AG09309 (cell line): Measurements from ENCODE around the gene CRYBG1.

Source experiments
- DNase-seq: peaks from one replicate; pipeline ENCODE4 v3.0.0-alpha.2; 2010; ENCODE audit warnings: low read depth
- H3K4me3 ChIP-seq: 2 replicates; pipeline ENCODE4 v1.5.1; 2011; ENCODE audit warnings: mild to moderate bottlenecking, low read depth, low read length, moderate library complexity; ENCODE audit not compliant: control insufficient read depth
- TF ChIP-seq, protein P1 (sequence below): IDR thresholded peaks from 2 replicates; pipeline ENCODE4 v1.5.1; 2011; ENCODE audit warnings: mild to moderate bottlenecking, low read depth, low read length, inconsistent platforms; ENCODE audit not compliant: insufficient read depth, control insufficient read depth; ENCODE audit errors: missing control alignments

Gene CRYBG1

DNA sequence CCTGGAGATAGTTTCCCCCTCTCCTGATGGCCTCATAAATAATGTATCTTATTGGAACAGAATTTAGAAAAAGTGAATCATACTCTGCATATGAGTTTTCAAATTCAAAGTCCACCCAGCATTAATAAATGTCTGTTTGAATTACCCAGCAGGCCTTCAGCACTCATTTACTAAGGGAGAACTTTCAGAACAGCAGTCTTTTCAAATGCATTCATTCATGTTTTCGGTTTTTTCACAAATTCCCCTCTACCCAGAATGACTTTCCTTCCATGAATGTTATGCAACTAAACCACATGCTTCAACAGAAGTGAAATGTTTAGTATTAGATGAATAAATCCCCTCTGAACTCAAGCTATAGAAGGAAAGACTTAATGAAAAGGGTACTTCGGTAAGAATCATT, 176.3 kb downstream of the CRYBG1 start:
- TF ChIP-seq, protein P1, sequence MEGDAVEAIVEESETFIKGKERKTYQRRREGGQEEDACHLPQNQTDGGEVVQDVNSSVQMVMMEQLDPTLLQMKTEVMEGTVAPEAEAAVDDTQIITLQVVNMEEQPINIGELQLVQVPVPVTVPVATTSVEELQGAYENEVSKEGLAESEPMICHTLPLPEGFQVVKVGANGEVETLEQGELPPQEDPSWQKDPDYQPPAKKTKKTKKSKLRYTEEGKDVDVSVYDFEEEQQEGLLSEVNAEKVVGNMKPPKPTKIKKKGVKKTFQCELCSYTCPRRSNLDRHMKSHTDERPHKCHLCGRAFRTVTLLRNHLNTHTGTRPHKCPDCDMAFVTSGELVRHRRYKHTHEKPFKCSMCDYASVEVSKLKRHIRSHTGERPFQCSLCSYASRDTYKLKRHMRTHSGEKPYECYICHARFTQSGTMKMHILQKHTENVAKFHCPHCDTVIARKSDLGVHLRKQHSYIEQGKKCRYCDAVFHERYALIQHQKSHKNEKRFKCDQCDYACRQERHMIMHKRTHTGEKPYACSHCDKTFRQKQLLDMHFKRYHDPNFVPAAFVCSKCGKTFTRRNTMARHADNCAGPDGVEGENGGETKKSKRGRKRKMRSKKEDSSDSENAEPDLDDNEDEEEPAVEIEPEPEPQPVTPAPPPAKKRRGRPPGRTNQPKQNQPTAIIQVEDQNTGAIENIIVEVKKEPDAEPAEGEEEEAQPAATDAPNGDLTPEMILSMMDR: no peak
- no peak for DNase-seq

DNA sequence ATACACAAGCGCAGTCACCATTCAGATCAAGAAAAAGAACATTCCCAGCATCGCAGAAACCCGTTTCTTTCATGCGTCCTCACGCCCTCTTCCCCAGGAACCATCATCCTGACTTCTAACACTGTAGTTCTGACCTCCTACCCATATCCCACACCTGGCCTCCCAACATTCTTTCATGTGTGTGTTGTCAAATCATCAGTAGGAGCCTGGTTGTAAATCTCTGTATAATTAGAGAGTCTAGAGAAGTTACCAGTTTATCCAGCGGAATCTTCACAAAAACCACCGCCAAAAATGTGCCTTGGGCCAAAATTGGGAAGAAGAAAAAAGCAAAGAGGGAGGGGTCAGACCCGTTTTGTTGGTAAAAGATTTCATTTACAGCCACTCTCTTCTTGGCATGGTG, 177.1 kb downstream of the CRYBG1 start:
- TF ChIP-seq, protein P1: no peak
- H3K4me3 ChIP-seq: no peak overlapping the region
- DNase-seq: no peak

More for the DNA sequence above, 176.3 kb downstream of the CRYBG1 start:
- H3K4me3 ChIP-seq: no peak overlapping the region

DNA sequence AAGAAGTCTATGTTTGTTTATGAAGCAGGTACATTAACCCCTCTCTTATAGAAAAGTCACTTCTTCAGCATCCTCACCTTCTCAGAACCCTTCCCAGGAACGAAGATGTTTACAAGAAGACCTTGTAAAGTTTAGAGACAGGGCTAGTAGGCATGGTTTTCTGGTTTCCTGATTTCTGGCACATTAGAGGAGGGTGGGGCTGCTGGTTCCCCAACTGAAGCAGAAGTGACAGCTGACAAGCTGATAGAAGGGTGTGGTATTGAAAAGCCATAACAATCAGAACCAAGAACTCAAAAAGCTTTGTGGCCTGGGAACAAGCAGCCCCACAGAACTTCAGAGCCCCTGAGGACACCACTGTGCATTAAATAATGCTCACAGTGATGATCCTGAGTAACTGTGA, 177.6 kb downstream of the CRYBG1 start:
- H3K4me3 ChIP-seq: no peak overlapping the region
- DNase-seq: no peak
- TF ChIP-seq, protein P1: no peak

DNA sequence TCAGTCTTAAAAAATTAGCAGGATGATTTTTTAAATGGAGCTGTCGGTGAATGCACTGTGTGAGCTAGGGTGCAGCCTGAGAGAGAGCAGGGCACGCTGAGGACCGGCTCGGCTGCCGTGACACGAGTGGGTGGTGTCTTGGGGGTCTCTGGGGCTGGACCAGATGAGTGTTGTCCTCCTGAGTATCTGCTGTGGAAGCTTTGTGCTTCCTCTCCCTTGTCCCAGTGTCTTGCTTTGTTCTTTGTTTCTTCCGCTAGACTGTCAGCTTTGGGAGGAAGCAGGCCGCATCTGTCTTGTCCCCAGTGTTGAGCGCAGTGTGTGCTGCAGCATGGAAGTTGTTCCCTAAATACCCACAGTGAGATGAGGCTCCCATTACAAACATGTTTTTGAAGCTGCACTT, 179.4 kb downstream of the CRYBG1 start:
- DNase-seq: no peak
- no peak overlapping the region for H3K4me3 ChIP-seq
- TF ChIP-seq, protein P1: no peak

DNA sequence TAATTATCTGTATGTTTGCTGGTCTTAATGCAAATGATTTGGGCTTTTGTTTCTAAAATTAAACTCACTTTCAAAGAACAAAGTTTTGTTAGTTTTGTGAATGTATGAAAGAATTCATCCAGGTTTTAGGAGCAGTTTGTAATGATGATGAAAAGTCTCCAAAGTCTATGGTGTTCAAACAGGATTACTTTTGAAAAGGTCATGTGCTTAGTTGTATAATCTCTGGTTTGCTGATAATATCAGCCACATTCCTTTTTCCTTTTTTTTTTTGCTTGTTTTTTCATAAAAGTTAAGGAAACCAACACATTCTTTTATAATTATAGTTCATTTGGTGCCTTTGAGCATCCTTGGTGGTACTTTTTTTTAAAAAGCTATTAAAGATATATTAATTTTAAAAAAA, 179.9 kb downstream of the CRYBG1 start:
- H3K4me3 ChIP-seq: no peak overlapping the region
- no peak for DNase-seq
- TF ChIP-seq, protein P1: no peak

DNA sequence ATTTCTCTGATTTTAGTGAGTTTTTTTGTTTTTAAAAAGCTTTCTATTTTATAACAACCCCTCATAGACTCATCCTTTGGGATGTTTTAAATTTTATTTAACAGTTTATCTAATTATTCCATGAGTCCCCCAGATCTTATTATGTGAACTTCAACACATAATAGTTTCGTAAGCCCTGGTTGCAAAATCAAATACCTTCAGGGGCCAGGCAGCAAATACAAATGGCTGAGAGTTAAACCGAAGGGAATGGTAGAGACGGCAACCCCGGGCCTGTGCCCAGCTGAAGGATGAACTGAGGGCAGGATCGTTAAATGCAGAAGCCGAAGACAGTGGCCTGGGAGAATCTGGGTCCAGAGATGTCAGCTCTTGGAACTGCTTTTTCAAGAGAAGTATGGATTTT, 180.4 kb downstream of the CRYBG1 start:
- no peak overlapping the region for H3K4me3 ChIP-seq
- DNase-seq: no peak
- TF ChIP-seq, protein P1: no peak

DNA sequence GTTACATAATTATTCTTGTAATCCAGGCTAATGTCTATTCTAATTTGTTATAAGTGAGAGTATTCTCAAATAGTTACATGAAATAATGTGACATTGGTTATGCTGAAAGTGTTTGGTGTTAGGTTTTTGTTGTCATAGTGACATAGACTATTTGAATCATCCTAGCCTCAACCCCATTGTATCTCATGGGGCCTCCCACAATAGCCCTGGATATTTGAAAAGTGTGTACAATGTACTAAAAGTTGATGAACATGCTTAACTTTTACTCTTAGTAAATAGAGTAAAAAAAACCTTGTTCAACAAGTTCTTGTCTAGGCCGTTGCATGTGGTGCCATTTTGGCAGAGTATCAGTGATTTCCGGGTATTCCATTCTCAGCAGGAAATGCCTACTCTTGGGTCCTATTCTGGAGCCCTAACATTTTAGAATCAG, 185.8 kb downstream of the CRYBG1 start:
- H3K4me3 ChIP-seq: no peak overlapping the region
- DNase-seq: no peak
- TF ChIP-seq, protein P1: no peak
